ENCODE measurements around the gene FCHSD2. TPM values are rescaled to one million over a fixed set of nuclear protein-coding genes. Genes with fewer than 3 reads are reported as not detected.

The FCHSD2 gene
- total and polyA plus RNA-seq, 2 of the 13 experiments (the other 11 are each of a cell fraction or from before 2014, with no cell fraction given), result 20.5 to 24.8 TPM

GRCh38 chr11:73177778-73178539, 35.8 kb upstream of the FCHSD2 start (continued):
- TF ChIP-seq ZNF414 (CRISPR knock-in tag; IDR thresholded peaks at IDR 0.05), result no peak
- no peak for TF ChIP-seq GRHL1 (CRISPR knock-in tag; conservative IDR thresholded peaks at IDR 0.05)
- TF ChIP-seq ARID3A (IDR thresholded peaks at IDR 0.05; ENCODE audit: low read depth, low read length), result no peak
- no peak for TF ChIP-seq HOXA3 (CRISPR knock-in tag; IDR thresholded peaks at IDR 0.05)
- TF ChIP-seq GZF1 (CRISPR knock-in tag; IDR thresholded peaks at IDR 0.05), result no peak
- TF ChIP-seq ZNF207 (IDR thresholded peaks at IDR 0.05; ENCODE audit: borderline replicate concordance), result no peak
- no peak for TF ChIP-seq ZNF33B (CRISPR knock-in tag; IDR thresholded peaks at IDR 0.05)
- no peak for TF ChIP-seq ZNF776 (CRISPR knock-in tag; IDR thresholded peaks at IDR 0.05)
- no peak for TF ChIP-seq ZNF235 (CRISPR knock-in tag; IDR thresholded peaks at IDR 0.05; ENCODE audit: borderline replicate concordance)
- no peak for TF ChIP-seq IKZF4 (CRISPR knock-in tag; IDR thresholded peaks at IDR 0.05; ENCODE audit: borderline replicate concordance, low read depth, not compliant biosample characterization)
- no peak for TF ChIP-seq RARA (CRISPR knock-in tag; IDR thresholded peaks at IDR 0.05)
- TF ChIP-seq SMAD1 (CRISPR knock-in tag; IDR thresholded peaks at IDR 0.05; ENCODE audit: borderline replicate concordance, low read depth), result no peak
- no peak for TF ChIP-seq ZNF432 (CRISPR knock-in tag; IDR thresholded peaks at IDR 0.05; ENCODE audit: borderline replicate concordance)
- TF ChIP-seq NR3C1 (CRISPR knock-in tag; IDR thresholded peaks at IDR 0.05), result no peak
- TF ChIP-seq ZBTB7B (CRISPR knock-in tag; IDR thresholded peaks at IDR 0.05), result no peak; the same call in 1 of the 2 replicates
- TF ChIP-seq ZNF816 (CRISPR knock-in tag; IDR thresholded peaks at IDR 0.05; ENCODE audit: borderline replicate concordance), result no peak
- TF ChIP-seq ZFP41 (CRISPR knock-in tag; IDR thresholded peaks at IDR 0.05; ENCODE audit: borderline replicate concordance), result no peak
- TF ChIP-seq ZSCAN20 (CRISPR knock-in tag; IDR thresholded peaks at IDR 0.05; ENCODE audit: borderline replicate concordance), result no peak
- TF ChIP-seq ZNF180 (CRISPR knock-in tag; IDR thresholded peaks at IDR 0.05; ENCODE audit: borderline replicate concordance, low read depth), result no peak
- no peak for TF ChIP-seq RAD51 (IDR thresholded peaks at IDR 0.05; ENCODE audit: borderline replicate concordance)
- TF ChIP-seq ZMYM4 (CRISPR knock-in tag; IDR thresholded peaks at IDR 0.05), result no peak; the same call in 1 of the 2 replicates
- no peak for TF ChIP-seq ZNF598 (CRISPR knock-in tag; IDR thresholded peaks at IDR 0.05; ENCODE audit: borderline replicate concordance)
- TF ChIP-seq ATF5 (CRISPR knock-in tag; IDR thresholded peaks at IDR 0.05; ENCODE audit: low read depth), result no peak
- TF ChIP-seq CBX1 (IDR thresholded peaks at IDR 0.05; ENCODE audit: low read depth), result no peak
- no peak for TF ChIP-seq SP140L (CRISPR knock-in tag; IDR thresholded peaks at IDR 0.05; ENCODE audit: borderline replicate concordance)
- no peak for TF ChIP-seq ESRRA (CRISPR knock-in tag; IDR thresholded peaks at IDR 0.05; ENCODE audit: low read depth)
- no peak for TF ChIP-seq CEBPB (IDR thresholded peaks at IDR 0.05; ENCODE audit: borderline replicate concordance, low read depth, low read length)
